Activated CD4-positive, CD25-positive, alpha-beta regulatory T cell treated with anti-CD3 and anti-CD28 coated beads, Interleukin-2, amount 50 U/mL, for 24 hours (primary cell): ENCODE measurements around the gene MICAL3.
A peak's percentile ranks its signal among the peaks of the same experiment; 100 is the strongest.
"Not testable (repeated sequence)": the region's sequence is repeated elsewhere in the genome, so short reads cannot be mapped to it uniquely, and the experiment has no call there.

Experiments used
- ATAC-seq, 2 donors: fragments of 150-1000 bp; cut with Tn5 transposase; one replicate each; pipeline ENCODE4 v1.10.0; 2021; ENCODE audit warnings: mild to moderate bottlenecking in 1 of 2, moderate library complexity in 1 of 2

Gene MICAL3

GRCh38 chr22:17773606-17774205 is 250.7 kb downstream of the MICAL3 start:
- peak; percentile 61 to 63 for ATAC-seq

GRCh38 chr22:17772958-17773605 is 251.3 kb downstream of the MICAL3 start:
- ATAC-seq, result no peak

- no peak for ATAC-seq
These were observed 252.0 kb downstream of the MICAL3 start for GRCh38 chr22:17772249-17772957.

DNA sequence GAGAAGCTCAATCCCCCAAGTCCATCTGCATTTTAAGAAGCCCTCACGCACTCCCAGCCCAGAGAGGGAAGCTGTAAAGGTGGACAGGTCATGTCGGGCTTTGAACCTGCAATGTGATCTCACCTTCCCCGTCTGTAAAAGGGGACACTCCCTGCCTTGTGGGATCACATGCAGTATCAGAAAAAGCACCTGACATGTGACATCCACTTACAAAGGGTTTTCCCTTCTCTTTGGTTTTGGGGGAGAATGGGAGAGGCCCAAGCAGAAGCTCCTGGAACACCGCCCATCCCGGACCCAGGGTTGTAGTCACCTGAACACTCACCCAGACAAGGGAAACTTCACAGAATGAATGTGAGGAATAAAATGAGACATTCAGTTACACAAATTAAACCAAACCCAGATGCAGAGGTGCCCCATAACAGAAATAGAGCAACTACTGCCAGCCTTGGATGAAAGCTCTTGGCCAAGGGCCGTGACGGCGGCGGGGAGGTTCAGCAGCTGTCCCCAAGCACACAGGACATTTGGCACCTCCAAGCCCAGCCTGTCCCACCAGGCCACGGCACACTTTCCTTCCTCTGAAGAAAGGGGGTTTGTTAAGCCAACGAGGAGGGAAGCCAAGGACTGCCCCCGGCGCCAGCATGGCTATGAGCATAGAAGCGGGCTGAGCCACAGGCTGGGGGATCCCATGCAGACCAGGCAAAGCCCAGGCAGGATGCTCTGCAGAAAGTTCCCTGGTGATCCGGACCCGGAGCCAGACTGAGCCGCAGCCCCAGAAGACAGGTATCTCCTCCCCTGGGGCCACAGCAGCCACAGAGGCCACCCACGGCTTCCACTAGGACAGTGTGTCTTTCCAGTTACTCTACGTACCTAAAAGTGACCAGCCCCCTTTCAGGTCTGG is 253.9 kb downstream of the MICAL3 start:
- no peak for ATAC-seq

DNA sequence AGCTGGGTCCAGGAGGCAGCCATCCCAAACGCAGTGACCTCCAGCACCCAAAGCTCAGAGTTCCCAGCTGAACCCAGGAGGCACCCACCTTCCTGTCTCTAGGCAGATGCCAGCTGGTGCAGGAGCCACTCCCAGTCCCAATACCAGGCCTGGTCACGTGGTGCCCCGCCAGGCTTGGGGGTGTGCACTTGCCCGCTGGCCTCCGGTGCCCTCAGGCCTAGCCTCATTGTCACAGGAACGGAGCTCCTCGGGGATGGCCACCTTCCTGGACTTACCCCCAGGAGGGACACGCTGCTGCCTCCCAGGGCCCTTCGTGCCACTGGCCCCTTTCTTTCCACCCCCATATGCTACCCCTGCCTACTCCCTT is 254.7 kb downstream of the MICAL3 start:
- ATAC-seq, result no peak

DNA sequence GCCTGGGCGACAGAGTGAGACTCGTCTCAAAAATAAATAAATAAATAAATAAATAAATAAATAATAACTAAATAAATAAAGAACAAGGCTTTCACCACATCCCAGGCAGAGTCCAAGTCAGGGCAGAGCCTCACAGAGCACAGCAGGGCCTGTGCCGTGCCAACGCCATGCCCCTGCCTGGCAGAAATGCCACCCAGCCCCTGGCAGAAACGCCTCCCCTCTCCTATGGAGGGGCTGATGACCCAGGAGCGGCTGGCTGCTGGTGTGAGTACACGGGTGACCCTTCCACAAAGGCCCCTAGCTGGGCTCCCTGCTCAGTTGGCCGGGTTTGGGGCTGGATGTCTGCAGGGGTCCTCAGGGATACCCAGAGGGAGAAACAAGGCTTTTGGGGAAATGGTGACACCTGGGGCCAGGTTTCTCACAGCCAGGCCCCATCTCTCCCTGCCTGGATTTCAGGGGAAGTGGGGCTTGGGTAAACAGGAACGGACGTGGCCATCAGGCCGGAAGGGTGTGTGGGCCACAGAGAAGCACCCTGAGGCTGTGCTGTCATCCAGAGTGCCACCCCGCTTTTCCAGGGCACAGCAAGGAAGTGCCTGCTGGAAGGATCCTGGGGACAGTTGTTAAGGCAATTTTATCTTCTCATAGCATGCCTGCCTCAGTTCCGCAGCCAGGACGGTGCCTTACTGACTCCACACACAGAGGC is 255.2 kb downstream of the MICAL3 start:
- no peak for ATAC-seq

GRCh38 chr22:17767233-17768065 is 256.9 kb downstream of the MICAL3 start:
- ATAC-seq, result peak; percentile 98 to 99

- not testable (repeated sequence) for ATAC-seq
These were observed 259.5 kb downstream of the MICAL3 start for GRCh38 chr22:17764852-17765251.

- ATAC-seq, result no peak
These were observed 260.3 kb downstream of the MICAL3 start for GRCh38 chr22:17764036-17764435.

DNA sequence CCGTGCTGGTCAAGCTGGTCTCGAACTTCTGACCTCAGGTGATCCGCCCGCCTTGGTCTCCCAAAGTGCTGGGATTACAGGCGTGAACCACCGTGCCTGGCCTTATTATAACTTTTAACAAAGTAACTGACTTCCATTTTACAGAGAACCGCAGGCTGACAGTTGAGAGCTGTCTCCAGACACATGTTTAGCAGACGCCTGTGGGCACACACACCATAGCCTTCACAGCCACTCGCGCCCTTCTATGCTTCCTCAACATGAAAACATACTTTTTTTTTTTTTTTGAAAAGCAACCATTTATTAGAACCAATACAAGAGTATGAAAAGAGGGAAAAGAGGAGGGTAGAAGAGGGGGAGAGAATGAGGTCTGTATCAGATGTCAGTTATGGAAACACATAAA is 260.9 kb downstream of the MICAL3 start:
- ATAC-seq, result not testable (repeated sequence)

DNA sequence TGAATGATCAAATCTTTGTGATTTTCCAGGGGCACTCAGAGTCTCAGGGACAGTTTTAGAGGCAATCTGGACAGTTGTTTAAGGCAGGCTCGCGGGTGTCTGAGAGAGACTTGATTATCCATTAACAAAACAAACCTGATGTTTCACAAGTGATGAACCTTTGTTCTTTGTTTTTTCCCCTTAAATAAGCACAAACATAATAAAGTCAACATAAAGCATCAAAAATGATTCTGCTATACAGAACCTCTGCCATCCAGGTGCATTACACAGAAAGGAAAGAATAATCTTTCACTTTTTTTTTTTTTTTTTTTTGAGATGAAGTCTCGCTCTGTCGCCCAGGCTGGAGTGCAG is 263.2 kb downstream of the MICAL3 start:
- ATAC-seq, result no peak

- peak in 1 of 2 donors; percentile 48 for ATAC-seq
These were observed 270.0 kb downstream of the MICAL3 start for GRCh38 chr22:17754233-17754925.

- no peak for ATAC-seq
These were observed 270.9 kb downstream of the MICAL3 start for GRCh38 chr22:17753401-17753989.

- ATAC-seq, result no peak
These were observed 272.8 kb downstream of the MICAL3 start for GRCh38 chr22:17751596-17751995.

GRCh38 chr22:17749605-17750395 is 274.6 kb downstream of the MICAL3 start:
- no peak for ATAC-seq

DNA sequence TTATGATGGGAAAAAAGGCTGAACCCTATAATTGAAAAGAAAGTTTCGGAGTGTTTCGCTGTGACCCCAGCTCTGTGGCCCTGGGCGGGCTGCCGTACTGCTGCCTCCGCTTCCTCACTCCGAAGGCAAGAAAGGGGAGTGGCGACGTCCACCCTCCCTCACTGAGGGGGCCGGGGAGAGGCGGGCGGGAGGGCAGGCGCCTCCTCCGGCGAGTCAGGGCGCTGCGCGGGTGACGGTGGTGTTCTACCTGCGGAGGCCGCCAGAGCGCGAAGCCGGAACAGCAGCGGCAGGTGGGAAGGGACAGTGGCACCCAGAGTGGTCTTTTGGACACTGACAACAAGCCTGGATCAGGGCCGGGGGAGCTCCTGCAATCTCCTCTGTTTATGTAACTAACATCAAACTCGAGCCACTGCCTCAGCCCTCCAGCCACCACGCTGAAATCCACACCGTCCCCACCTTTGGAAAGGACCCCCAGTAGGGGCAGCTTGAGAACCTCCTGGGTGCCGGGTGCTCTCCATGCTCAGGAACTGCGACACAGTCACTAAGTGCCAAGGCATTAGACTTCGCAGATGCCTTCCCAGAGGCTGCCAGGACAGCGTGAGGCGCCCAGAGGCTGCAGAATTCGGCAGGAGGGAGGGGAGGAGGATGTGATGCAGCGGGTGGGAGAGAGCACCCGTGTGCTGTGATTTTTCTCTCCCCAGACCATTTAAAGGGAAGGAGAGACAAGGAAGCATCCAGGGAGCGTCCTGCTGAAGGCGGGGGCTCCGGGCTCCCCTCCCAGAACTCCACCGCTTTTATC is 275.6 kb downstream of the MICAL3 start:
- no peak for ATAC-seq

GRCh38 chr22:17746916-17747315 is 277.4 kb downstream of the MICAL3 start:
- no peak for ATAC-seq

DNA sequence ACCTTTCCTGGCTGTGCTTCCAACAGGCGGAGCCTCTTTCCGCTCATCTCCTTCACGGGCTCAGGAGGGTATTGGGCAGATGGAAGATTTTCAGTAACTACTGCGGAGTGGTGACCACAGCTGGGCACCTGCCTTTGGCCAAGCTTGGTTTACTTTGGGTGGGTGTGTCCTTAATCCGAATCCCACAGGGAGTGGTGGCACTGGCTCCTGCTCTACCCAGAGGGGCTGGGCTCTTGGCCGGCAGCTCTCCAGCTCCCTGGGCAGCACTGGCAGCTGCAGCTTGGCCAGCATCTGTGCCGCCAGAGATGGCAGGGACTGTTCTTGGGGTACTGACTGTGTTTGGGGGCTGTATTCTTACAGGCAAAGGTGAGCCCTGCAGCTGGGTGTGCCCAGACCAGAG is 279.9 kb downstream of the MICAL3 start:
- no peak for ATAC-seq
